Sigmoid colon (tissue), 7 donors: ENCODE measurements around the gene FBLN1. TPM values are rescaled to one million over a fixed set of nuclear protein-coding genes. Genes with fewer than 3 reads are reported as not detected.

Experiments used
- DNase-seq: peaks from one replicate; pipeline ENCODE4 v3.0.0-alpha.2; 2019
- H3K27ac ChIP-seq, 4 donors: fragments of 200-600 bp; sonication (generic); one replicate each; pipeline ENCODE4 v1.5.1; 2016 to 2019; ENCODE audit warnings: mild to moderate bottlenecking in 1 of 4
- H3K27me3 ChIP-seq, 3 donors: fragments of 200-600 bp; sonication (generic); one replicate each; pipeline ENCODE4 v1.5.1; 2019; ENCODE audit warnings: mild to moderate bottlenecking in 1 of 3
- H3K36me3 ChIP-seq, 4 donors: fragments of 200-600 bp; sonication (generic); one replicate each; pipeline ENCODE4 v1.5.1; 2016 to 2019
- H3K4me1 ChIP-seq, 4 donors: fragments of 200-600 bp; sonication (generic); one replicate each; pipeline ENCODE4 v1.5.1; 2017 to 2019
- H3K4me3 ChIP-seq, 4 donors: fragments of 200-600 bp; sonication (generic); one replicate each; pipeline ENCODE4 v1.5.1; 2017 to 2019; ENCODE audit warnings: mild to moderate bottlenecking in 2 of 4, moderate library complexity in 1 of 4
- H3K9me3 ChIP-seq, 4 donors: fragments of 200-600 bp in 3 of 4; sonication (generic) in 3 of 4; one replicate each; pipeline versions ENCODE4 v1.5.1 to v1.6.1; 2013 to 2019
- CTCF ChIP-seq, 4 experiments: fragments of 450-650 bp in 3 of 4; fragments of 200-600 bp in 1 of 4; IDR thresholded peaks; one replicate each; pipeline ENCODE4 v1.5.1; 2016 to 2019; ENCODE audit warnings: antibody characterized with exemption in 4 of 4, mild to moderate bottlenecking in 3 of 4, moderate library complexity in 2 of 4
- EP300 ChIP-seq, 4 donors: sonication (generic); formaldehyde crosslinking; IDR thresholded peaks; one replicate each; pipeline ENCODE4 v1.6.1; 2017; ENCODE audit warnings: antibody characterized with exemption in 4 of 4
- POLR2A ChIP-seq, 2 donors: fragments of 450-650 bp; IDR thresholded peaks; one replicate each; pipeline ENCODE4 v1.6.1; 2016; ENCODE audit warnings: antibody characterized with exemption in 2 of 2, mild to moderate bottlenecking in 2 of 2, moderate library complexity in 2 of 2
- POLR2AphosphoS5 ChIP-seq, 4 donors: sonication (generic); formaldehyde crosslinking; IDR thresholded peaks; one replicate each; pipeline ENCODE4 v1.6.1; 2017; ENCODE audit warnings: antibody characterized with exemption in 4 of 4
- WGBS, 2 donors: extraction: QIAGEN DNeasy Blood & Tissue Kit; methylation state at CpG; one replicate each; pipeline ENCODE4 v1.1.7; 2013; 5-methylcytosine and 5-hydroxymethylcytosine counted together
- intact Hi-C: fragments of 100-400 bp; cut with DNase I; formaldehyde crosslinking; loops from one replicate; pipeline ENCODE4 v1.15.1; 2023
- polyA plus RNA-seq, 3 donors: library from polyadenylated mRNA; stranded (reverse); fragments of 200-250 nt; gene quantifications; one replicate each; pipeline ENCODE4 v1.2.3, GENCODE V29; 2013
- total RNA-seq, 4 donors: library from RNA; depleted of rRNA; stranded (reverse); fragments of >200 nt; gene quantifications; one replicate each; pipeline ENCODE4 v1.1.0, GENCODE V29; 2016
- donor health status: healthy with polysubstance abuse.
- donor health status: Bipolar disorder and iron deficiency.
- donor health status: healthy.

The FBLN1 gene
- total and polyA plus RNA-seq, 7 donors = 9.0 to 230 (median 123) TPM

- peaks cover 0 to 5% (median 0%) of the 10 kb centered on the region in 4 donors for H3K4me1 ChIP-seq
- H3K9me3 ChIP-seq = no peaks in the 10 kb centered on the region
- H3K4me3 ChIP-seq = no peak overlapping the region
- DNase-seq = no peak
- H3K27me3 ChIP-seq = no peaks in the 10 kb centered on the region
- H3K27ac ChIP-seq = no peak overlapping the region
- no peaks in the 10 kb centered on the region for H3K36me3 ChIP-seq
- 88 to 91% methylated on average over 19 of the region's 19 CpGs for WGBS, 2 donors
- intact Hi-C loops = no loop called here
- no peak for TF ChIP-seq CTCF (IDR thresholded peaks at IDR 0.05)
- TF ChIP-seq POLR2A (IDR thresholded peaks at IDR 0.05) = no peak
- TF ChIP-seq POLR2AphosphoS5 (IDR thresholded peaks at IDR 0.05) = no peak
- TF ChIP-seq EP300 (IDR thresholded peaks at IDR 0.05) = no peak
These were observed 83.4 kb downstream of the FBLN1 start for GRCh38 chr22:45585946-45586540.

- no peak for DNase-seq
- intact Hi-C loops = no loop called here
These were observed 84.1 kb downstream of the FBLN1 start for GRCh38 chr22:45586651-45587405.

GRCh38 chr22:45587638-45588505 lies 85.2 kb downstream of the FBLN1 start:
- Histone ChIP-seq H3K4me1 (peaks cover 0 to 5% (median 0%) of the 10 kb centered on the region in 4 donors), H3K36me3 (no peaks in the 10 kb centered on the region), H3K4me3 (no peak overlapping the region), H3K27me3 (no peaks in the 10 kb centered on the region), H3K27ac (no peak overlapping the region), H3K9me3 (no peaks in the 10 kb centered on the region)
- no peak for DNase-seq
- intact Hi-C loops = no loop called here
- no peak for TF ChIP-seq EP300 (IDR thresholded peaks at IDR 0.05)
- no peak for TF ChIP-seq POLR2A (IDR thresholded peaks at IDR 0.05)
- no peak for TF ChIP-seq CTCF (IDR thresholded peaks at IDR 0.05)
- no peak for TF ChIP-seq POLR2AphosphoS5 (IDR thresholded peaks at IDR 0.05)
- whole genome bisulfite sequencing, 2 donors = 73 to 77% methylated on average over 17 of the region's 17 CpGs

More at GRCh38 chr22:45586651-45587405, 84.1 kb downstream of the FBLN1 start:
- 90 to 91% methylated on average over 31 of the region's 31 CpGs for WGBS, 2 donors
- no peaks in the 10 kb centered on the region for H3K9me3 ChIP-seq
- no peaks in the 10 kb centered on the region for H3K36me3 ChIP-seq
- no peaks in the 10 kb centered on the region for H3K27me3 ChIP-seq
- H3K27ac ChIP-seq = no peak overlapping the region
- TF ChIP-seq EP300 (IDR thresholded peaks at IDR 0.05) = no peak
- no peak for TF ChIP-seq POLR2AphosphoS5 (IDR thresholded peaks at IDR 0.05)
- TF ChIP-seq CTCF (IDR thresholded peaks at IDR 0.05) = no peak
- TF ChIP-seq POLR2A (IDR thresholded peaks at IDR 0.05) = no peak
- peaks cover 0 to 5% (median 0%) of the 10 kb centered on the region in 4 donors for H3K4me1 ChIP-seq
- no peak overlapping the region for H3K4me3 ChIP-seq

- 76 to 88% methylated on average over 8 of the region's 8 CpGs for WGBS, 2 donors
- intact Hi-C loops = no loop called here
- no peak for TF ChIP-seq POLR2AphosphoS5 (IDR thresholded peaks at IDR 0.05)
- TF ChIP-seq POLR2A (IDR thresholded peaks at IDR 0.05) = no peak
- no peak for TF ChIP-seq CTCF (IDR thresholded peaks at IDR 0.05)
- no peak for TF ChIP-seq EP300 (IDR thresholded peaks at IDR 0.05)
These were observed 86.9 kb downstream of the FBLN1 start for GRCh38 chr22:45589556-45589955.

More at GRCh38 chr22:45589556-45589955, 86.9 kb downstream of the FBLN1 start:
- Histone ChIP-seq H3K27ac (no peak overlapping the region), H3K27me3 (no peaks in the 10 kb centered on the region), H3K4me3 (no peak overlapping the region), H3K4me1 (peaks cover 0 to 5% (median 0%) of the 10 kb centered on the region in 4 donors), H3K36me3 (no peaks in the 10 kb centered on the region), H3K9me3 (no peaks in the 10 kb centered on the region)
- DNase-seq = no peak
